Neural cell (in vitro differentiated cells): ENCODE results near the gene MOV10L1. TPM values are rescaled to one million over a fixed set of nuclear protein-coding genes. Genes with fewer than 3 reads are reported as not detected.

Experiments used
- H2AFZ ChIP-seq: fragments of 200-600, 300-800 bp; sonication (generic), shearing (Covaris generic); 2 replicates; pipeline ENCODE4 v1.6.0; 2014; ENCODE audit warnings: low read depth, mild to moderate bottlenecking, antibody characterized with exemption, low read length, moderate library complexity
- H3F3A ChIP-seq: fragments of 200-600 bp; shearing (Covaris generic); 2 replicates; pipeline ENCODE4 v1.6.1; 2016; ENCODE audit warnings: mild to moderate bottlenecking, moderate library complexity, mixed read lengths, antibody characterized with exemption, low read length; ENCODE audit not compliant: insufficient read depth, poor library complexity, severe bottlenecking
- H3K27ac ChIP-seq: fragments of 200-600, 300-800 bp; sonication (generic), shearing (Covaris generic); 2 replicates; pipeline ENCODE4 v1.5.1; 2014; ENCODE audit warnings: mild to moderate bottlenecking, low read length, moderate library complexity
- H3K27me3 ChIP-seq: fragments of 300-800, 200-600 bp; sonication (generic), shearing (Covaris generic); 2 replicates; pipeline ENCODE4 v1.6.0; 2014; ENCODE audit warnings: mild to moderate bottlenecking, low read depth, low read length, moderate library complexity; ENCODE audit not compliant: insufficient read depth
- H3K36me3 ChIP-seq: fragments of 300-800, 200-600 bp; sonication (generic), shearing (Covaris generic); 2 replicates; pipeline ENCODE4 v1.5.1; 2014; ENCODE audit warnings: mild to moderate bottlenecking, antibody characterized with exemption, low read length, moderate library complexity; ENCODE audit not compliant: insufficient read depth
- H3K4me2 ChIP-seq: fragments of 300-800, 200-600 bp; sonication (generic), shearing (Covaris generic); 2 replicates; pipeline ENCODE4 v1.6.0; 2014; ENCODE audit warnings: mild to moderate bottlenecking, low read length
- H3K4me3 ChIP-seq: fragments of 300-800, 200-600 bp; sonication (generic), shearing (Covaris generic); 2 replicates; pipeline ENCODE4 v1.5.1; 2014; ENCODE audit warnings: mild to moderate bottlenecking, low read length, moderate library complexity
- H3K79me2 ChIP-seq: fragments of 200-600 bp; shearing (Covaris generic); replicated peaks from 2 replicates; pipeline ENCODE4 v1.6.0; 2014; ENCODE audit warnings: mild to moderate bottlenecking, low read length, moderate library complexity; ENCODE audit not compliant: insufficient read depth
- H3K9ac ChIP-seq: fragments of 300-800, 200-600 bp; sonication (generic), shearing (Covaris generic); 2 replicates; pipeline ENCODE4 v1.6.1; 2016; ENCODE audit warnings: mild to moderate bottlenecking, low read length, mixed read lengths
- H3K9me2 ChIP-seq: fragments of 200-600 bp; shearing (Covaris generic); 2 replicates; pipeline ENCODE4 v1.6.1; 2016; ENCODE audit warnings: mild to moderate bottlenecking, low read length, mixed read lengths; ENCODE audit not compliant: insufficient read depth
- H3K9me3 ChIP-seq: fragments of 200-600, 300-800 bp; sonication (generic), shearing (Covaris generic); 2 replicates; pipeline ENCODE4 v1.6.1; 2016; ENCODE audit warnings: mild to moderate bottlenecking, mixed run types, low read length, moderate library complexity, mixed read lengths
- H4K20me1 ChIP-seq: fragments of 200-600 bp; shearing (Covaris generic); 2 replicates; pipeline ENCODE4 v1.6.1; 2016; ENCODE audit warnings: mild to moderate bottlenecking, mixed run types; ENCODE audit not compliant: insufficient read depth
- CTCF ChIP-seq: fragments of 450-650 bp; IDR thresholded peaks from 2 replicates; pipeline ENCODE4 v1.5.1; 2014; ENCODE audit warnings: antibody characterized with exemption, mild to moderate bottlenecking, moderate library complexity; ENCODE audit not compliant: poor library complexity, severe bottlenecking
- EP300 ChIP-seq: fragments of 450-650 bp; conservative IDR thresholded peaks from 2 replicates; pipeline ENCODE4 v1.6.1; 2014; ENCODE audit warnings: antibody characterized with exemption, mild to moderate bottlenecking, moderate library complexity; ENCODE audit not compliant: poor library complexity, severe bottlenecking
- EZH2 ChIP-seq: fragments of 200-600, 300-800 bp; shearing (Covaris generic), sonication (generic); IDR thresholded peaks from 2 replicates; pipeline ENCODE4 v1.6.1; 2014; ENCODE audit warnings: antibody characterized with exemption, low read length, borderline replicate concordance, mild to moderate bottlenecking; ENCODE audit not compliant: insufficient read depth, poor library complexity, severe bottlenecking
- MXI1 ChIP-seq: fragments of 450-650 bp; conservative IDR thresholded peaks from 2 replicates; pipeline ENCODE4 v1.6.1; 2014; ENCODE audit warnings: antibody characterized with exemption, mild to moderate bottlenecking; ENCODE audit not compliant: poor library complexity, severe bottlenecking
- POLR2AphosphoS5 ChIP-seq: IDR thresholded peaks from 2 replicates; pipeline ENCODE4 v1.6.1; 2012
- RAD21 ChIP-seq: fragments of 450-650 bp; conservative IDR thresholded peaks from 2 replicates; pipeline ENCODE4 v1.6.1; 2014; ENCODE audit warnings: antibody characterized with exemption, mild to moderate bottlenecking, moderate library complexity
- REST ChIP-seq: IDR thresholded peaks from 2 replicates; pipeline ENCODE4 v1.6.1; 2012; ENCODE audit warnings: borderline replicate concordance
- SMC3 ChIP-seq: fragments of 450-650 bp; conservative IDR thresholded peaks from 2 replicates; pipeline ENCODE4 v1.6.1; 2014; ENCODE audit warnings: antibody characterized with exemption, mild to moderate bottlenecking, moderate library complexity; ENCODE audit not compliant: poor library complexity
- TAF1 ChIP-seq: IDR thresholded peaks from 2 replicates; pipeline ENCODE4 v1.6.1; 2012; ENCODE audit warnings: low read depth
- polyA plus RNA-seq: library from polyadenylated mRNA; depleted of rRNA; stranded (reverse); fragments of >200 nt; gene quantifications from 2 replicates; pipeline ENCODE4 v1.2.3, GENCODE V29; 2014

The MOV10L1 gene
- polyA plus RNA-seq, 1 donor from 2014 or later, result not detected

DNA sequence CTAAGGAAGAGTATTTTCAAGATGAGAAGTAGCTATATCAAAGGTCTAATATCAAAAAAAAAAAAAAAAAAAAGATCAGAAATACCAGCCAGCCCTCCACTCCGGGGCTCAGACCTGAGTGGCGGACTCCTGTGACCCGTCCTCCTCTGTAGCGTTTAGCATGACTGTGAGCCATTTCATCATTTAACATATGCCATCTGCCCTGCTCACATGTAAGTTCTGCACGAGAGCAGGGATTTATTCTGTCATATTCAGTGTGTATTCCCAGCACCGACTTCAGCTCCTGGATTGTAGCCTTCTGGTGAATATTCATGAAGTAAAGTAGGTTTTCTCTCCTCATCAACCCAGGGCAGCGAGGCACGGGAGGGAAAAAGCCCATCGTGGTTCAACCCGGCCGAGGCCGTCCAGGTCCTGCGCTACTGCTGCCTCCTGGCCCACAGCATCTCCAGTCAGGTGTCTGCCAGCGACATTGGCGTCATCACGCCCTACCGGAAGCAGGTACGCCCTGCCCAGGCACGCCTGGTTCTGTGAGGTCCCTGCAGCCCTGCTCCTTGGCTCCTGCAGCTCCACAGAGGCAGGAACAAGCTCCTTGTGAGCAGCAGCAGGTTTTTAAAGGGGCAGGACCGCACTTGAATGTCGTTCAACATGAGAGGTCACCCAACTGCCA lies 68.0 kb downstream of the MOV10L1 start:
- H3K9me2 ChIP-seq, result no peaks in the 10 kb centered on the region
- no peak overlapping the region for H3K4me2 ChIP-seq
- H3K9ac ChIP-seq, result no peak overlapping the region
- H3K27me3 ChIP-seq, result no peaks in the 10 kb centered on the region
- no peaks in the 10 kb centered on the region for H3K36me3 ChIP-seq
- TF ChIP-seq MXI1 (no peak), TAF1 (no peak), POLR2AphosphoS5 (no peak), CTCF (no peak), SMC3 (no peak), EP300 (no peak)
- no peaks in the 10 kb centered on the region for H3K9me3 ChIP-seq
- H3K4me3 ChIP-seq, result no peak overlapping the region
- H3K79me2 ChIP-seq, result no peaks in the 10 kb centered on the region
- no peaks in the 10 kb centered on the region for H3F3A ChIP-seq
- no peak overlapping the region for H3K27ac ChIP-seq
- H4K20me1 ChIP-seq, result no peaks in the 10 kb centered on the region
- no peak overlapping the region for H2AFZ ChIP-seq

DNA sequence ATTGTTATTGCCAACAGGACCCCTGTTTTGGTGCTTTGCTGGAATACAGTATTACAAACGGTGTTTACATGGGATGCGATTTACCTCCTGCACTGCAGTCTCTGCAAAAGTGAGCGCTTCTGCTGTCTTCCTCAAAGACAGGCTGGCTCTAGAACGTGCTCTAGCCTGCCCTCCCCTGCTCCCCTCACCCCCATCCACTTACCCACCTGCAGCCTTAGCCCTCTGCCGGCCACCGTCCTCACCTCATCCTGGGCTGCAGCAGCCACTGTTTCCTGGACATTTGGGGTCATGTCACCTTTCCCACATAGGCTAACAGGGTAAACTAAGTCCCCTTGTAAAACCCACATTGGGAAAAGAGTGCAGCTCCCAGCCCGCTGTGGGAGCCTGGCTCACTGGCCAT lies 71.1 kb downstream of the MOV10L1 start:
- TF ChIP-seq RAD21, result no peak
- TF ChIP-seq EP300, result no peak
- no peak for TF ChIP-seq REST
- TF ChIP-seq POLR2AphosphoS5, result no peak
- no peak for TF ChIP-seq SMC3
- TF ChIP-seq EZH2, result no peak
- TF ChIP-seq MXI1, result no peak
- no peak for TF ChIP-seq TAF1
- no peak for TF ChIP-seq CTCF
- no peak overlapping the region for H3K4me2 ChIP-seq
- no peak overlapping the region for H2AFZ ChIP-seq
- no peak overlapping the region for H3K9ac ChIP-seq
- H3K9me3 ChIP-seq, result no peaks in the 10 kb centered on the region
- H3K79me2 ChIP-seq, result no peaks in the 10 kb centered on the region
- H3K4me3 ChIP-seq, result no peak overlapping the region
- no peaks in the 10 kb centered on the region for H3K36me3 ChIP-seq
- no peaks in the 10 kb centered on the region for H4K20me1 ChIP-seq
- no peaks in the 10 kb centered on the region for H3K9me2 ChIP-seq
- H3K27ac ChIP-seq, result no peak overlapping the region
- no peaks in the 10 kb centered on the region for H3K27me3 ChIP-seq
- no peaks in the 10 kb centered on the region for H3F3A ChIP-seq
